Nephron (organoid): Measurements from ENCODE around the gene SLC38A9.
A peak's percentile ranks its signal among the peaks of the same experiment; 100 is the strongest.

Experiments used
- H3K27ac Mint-ChIP-seq, 3 experiments: 2 replicates each; pipeline ENCODE4 v1.8.0; 2020; ENCODE audit warnings: mixed read lengths in 3 of 3, mild to moderate bottlenecking in 2 of 3, moderate library complexity in 1 of 3
- H3K27me3 Mint-ChIP-seq: 2 replicates; pipeline ENCODE4 v1.8.0; 2021; ENCODE audit warnings: low read depth, mild to moderate bottlenecking, moderate library complexity, mixed read lengths
- H3K36me3 Mint-ChIP-seq: 2 replicates; pipeline ENCODE4 v1.8.0; 2020; ENCODE audit warnings: low read depth, mixed read lengths
- H3K4me1 Mint-ChIP-seq: 2 replicates; pipeline ENCODE4 v1.8.0; 2020; ENCODE audit warnings: mixed read lengths
- H3K4me3 Mint-ChIP-seq, 3 experiments: 2 replicates each; pipeline ENCODE4 v1.8.0; 2020; ENCODE audit warnings: mild to moderate bottlenecking in 3 of 3, mixed read lengths in 3 of 3, moderate library complexity in 2 of 3
- H3K9me3 Mint-ChIP-seq: 2 replicates; pipeline ENCODE4 v1.8.0; 2020; ENCODE audit warnings: mixed read lengths
- CTCF ChIP-seq, 3 experiments: fragments of 200-600 bp; sonication (generic); IDR thresholded peaks; one replicate each; pipeline ENCODE4 v1.5.0; 2021; ENCODE audit warnings: antibody characterized with exemption in 3 of 3; ENCODE audit not compliant: unreplicated experiment in 3 of 3

The SLC38A9 gene

GRCh38 chr5:55633574-55634208 lies 78.4 kb downstream of the SLC38A9 start:
- Mint-ChIP-seq H3K4me3 (peak overlapping the region in 1 of 3 experiments; percentile 53), H3K27me3 (no peaks in the 10 kb centered on the region), H3K36me3 (peaks cover 13% of the 10 kb centered on the region), H3K4me1 (peaks cover 64% of the 10 kb centered on the region), H3K27ac (peak overlapping the region; percentile 43 to 98 (median 95)), H3K9me3 (no peaks in the 10 kb centered on the region)
- no peak for TF ChIP-seq CTCF (IDR thresholded peaks at IDR 0.05; ENCODE audit: unreplicated experiment in 3 of 3)

- no peaks in the 10 kb centered on the region for H3K9me3 Mint-ChIP-seq
- no peaks in the 10 kb centered on the region for H3K27me3 Mint-ChIP-seq
- H3K36me3 Mint-ChIP-seq = peaks cover 9% of the 10 kb centered on the region
- H3K4me1 Mint-ChIP-seq = peaks cover 55% of the 10 kb centered on the region
- no peak for TF ChIP-seq CTCF (IDR thresholded peaks at IDR 0.05; ENCODE audit: unreplicated experiment in 3 of 3)
- peak overlapping the region in 2 of 3 experiments; percentile 71 to 84 for H3K27ac Mint-ChIP-seq
- H3K4me3 Mint-ChIP-seq = no peak overlapping the region
Measured at GRCh38 chr5:55629815-55630214, 82.3 kb downstream of the SLC38A9 start.

- no peaks in the 10 kb centered on the region for H3K27me3 Mint-ChIP-seq
Measured at GRCh38 chr5:55626790-55627189, 85.3 kb downstream of the SLC38A9 start.

GRCh38 chr5:55625913-55626312 lies 86.2 kb downstream of the SLC38A9 start:
- H3K27me3 Mint-ChIP-seq = no peaks in the 10 kb centered on the region
- peak overlapping the region; percentile 65 to 99 (median 97) for H3K27ac Mint-ChIP-seq

More at GRCh38 chr5:55626790-55627189, 85.3 kb downstream of the SLC38A9 start:
- TF ChIP-seq CTCF (IDR thresholded peaks at IDR 0.05; ENCODE audit: unreplicated experiment in 3 of 3) = no peak
- Mint-ChIP-seq H3K4me1 (peaks cover 45% of the 10 kb centered on the region), H3K9me3 (no peaks in the 10 kb centered on the region), H3K36me3 (peaks cover 5% of the 10 kb centered on the region), H3K27ac (peak overlapping the region; percentile 65 to 99 (median 97)), H3K4me3 (peak overlapping the region in 1 of 3 experiments; percentile 39)

GRCh38 chr5:55625589-55625909 lies 86.6 kb downstream of the SLC38A9 start:
- no peaks in the 10 kb centered on the region for H3K9me3 Mint-ChIP-seq
- no peaks in the 10 kb centered on the region for H3K27me3 Mint-ChIP-seq
- peak overlapping the region in 1 of 3 experiments; percentile 2 for H3K4me3 Mint-ChIP-seq
- H3K36me3 Mint-ChIP-seq = peaks cover 5% of the 10 kb centered on the region
- peaks cover 45% of the 10 kb centered on the region for H3K4me1 Mint-ChIP-seq
- TF ChIP-seq CTCF (IDR thresholded peaks at IDR 0.05; ENCODE audit: unreplicated experiment in 3 of 3) = no peak
- H3K27ac Mint-ChIP-seq = peak overlapping the region; percentile 65 to 99 (median 97)

More at GRCh38 chr5:55625913-55626312, 86.2 kb downstream of the SLC38A9 start:
- TF ChIP-seq CTCF (IDR thresholded peaks at IDR 0.05; ENCODE audit: unreplicated experiment in 3 of 3) = no peak
- H3K9me3 Mint-ChIP-seq = no peaks in the 10 kb centered on the region
- peaks cover 45% of the 10 kb centered on the region for H3K4me1 Mint-ChIP-seq
- H3K4me3 Mint-ChIP-seq = peak overlapping the region in 1 of 3 experiments; percentile 2
- H3K36me3 Mint-ChIP-seq = peaks cover 5% of the 10 kb centered on the region
